OCI-LY7 (cell line): ENCODE data around the gene EPB41L1. TPM values are rescaled to one million over a fixed set of nuclear protein-coding genes. Genes with fewer than 3 reads are reported as not detected.
A peak's percentile ranks its signal among the peaks of the same experiment; 100 is the strongest.

ENCODE experiments used
- Bru-seq: library from RNA; stranded (reverse); fragments of 400-500 nt; gene quantifications from one replicate; lab custom pipeline; 2021; lab: Mats Ljungman, UMichigan
- BruChase-seq, 2 experiments: library from RNA; stranded (reverse); fragments of 400-500 nt; gene quantifications; one replicate each; lab custom pipeline; 2021; lab: Mats Ljungman, UMichigan
- BruUV-seq: library from RNA; stranded (reverse); fragments of 400-500 nt; replicated peaks from 2 replicates; lab custom pipeline; 2021; lab: Mats Ljungman, UMichigan
- CTCF ChIA-PET: fragments of 300-600 bp; sonication (Branson Sonifier 250); formaldehyde crosslinking; loops from one replicate; lab custom pipeline; 2022; ENCODE audit warnings: antibody characterized with exemption; ENCODE audit not compliant: unreplicated experiment; lab: Charles Lee
- POLR2A ChIA-PET: fragments of 300-600 bp; sonication (Branson Sonifier 250); formaldehyde crosslinking; loops from one replicate; lab custom pipeline; 2022; ENCODE audit warnings: antibody characterized with exemption; lab: Charles Lee
- DNase-seq: peaks from one replicate; pipeline ENCODE4 v3.0.0-alpha.2; 2015; ENCODE audit warnings: low spot score
- H2AFZ ChIP-seq: fragments of 200-600 bp; sonication (generic), shearing (Covaris generic); 2 replicates; pipeline ENCODE4 v1.6.1; 2014; ENCODE audit warnings: mild to moderate bottlenecking, antibody characterized with exemption, low read length, moderate library complexity
- H3K27ac ChIP-seq: fragments of 200-600 bp; sonication (generic); 2 replicates; pipeline ENCODE4 v1.5.1; 2014; ENCODE audit warnings: mixed run types, low read depth, mild to moderate bottlenecking, moderate library complexity, low read length, inconsistent platforms; ENCODE audit not compliant: poor library complexity, severe bottlenecking
- H3K36me3 ChIP-seq: fragments of 200-600 bp; sonication (generic); 2 replicates; pipeline ENCODE4 v1.6.1; 2014; ENCODE audit warnings: mild to moderate bottlenecking, antibody characterized with exemption, low read length, moderate library complexity, mixed read lengths; ENCODE audit not compliant: insufficient read depth
- H3K4me1 ChIP-seq: fragments of 200-600 bp; sonication (generic); 2 replicates; pipeline ENCODE4 v1.5.1; 2014; ENCODE audit warnings: mild to moderate bottlenecking, low read length; ENCODE audit not compliant: insufficient read depth, poor library complexity, severe bottlenecking
- H3K4me2 ChIP-seq: fragments of 200-600 bp; sonication (generic); 2 replicates; pipeline ENCODE4 v1.6.1; 2014; ENCODE audit warnings: mild to moderate bottlenecking, low read length
- H3K4me3 ChIP-seq: fragments of 200-600 bp; sonication (generic); 2 replicates; pipeline ENCODE4 v1.5.1; 2014; ENCODE audit warnings: mild to moderate bottlenecking, low read depth, low read length; ENCODE audit not compliant: poor library complexity, severe bottlenecking
- H3K79me2 ChIP-seq: fragments of 200-600 bp; sonication (generic); 2 replicates; pipeline ENCODE4 v1.6.1; 2016; ENCODE audit warnings: low read depth, mild to moderate bottlenecking, low read length, moderate library complexity, mixed read lengths; ENCODE audit not compliant: insufficient read depth
- H3K9me2 ChIP-seq: fragments of 200-600 bp; sonication (generic); 2 replicates; pipeline ENCODE4 v1.6.1; 2016; ENCODE audit warnings: mild to moderate bottlenecking, low read length, mixed read lengths; ENCODE audit not compliant: insufficient read depth
- H3K9me3 ChIP-seq: fragments of 200-600 bp; sonication (generic); 2 replicates; pipeline ENCODE4 v1.6.1; 2014; ENCODE audit warnings: mild to moderate bottlenecking, mixed run types, low read length, mixed read lengths
- H4K20me1 ChIP-seq: fragments of 200-600 bp; sonication (generic); 2 replicates; pipeline ENCODE4 v1.6.1; 2014; ENCODE audit warnings: mild to moderate bottlenecking, antibody characterized with exemption, low read length, moderate library complexity, mixed read lengths; ENCODE audit not compliant: insufficient read depth
- CTCF ChIP-seq: fragments of 200-600 bp; sonication (generic); conservative IDR thresholded peaks from 2 replicates; pipeline ENCODE4 v1.5.1; 2014; ENCODE audit warnings: mild to moderate bottlenecking, antibody characterized with exemption, low read length, moderate library complexity, mixed read lengths
- EZH2phosphoT487 ChIP-seq: fragments of 200-600 bp; sonication (generic); IDR thresholded peaks from 2 replicates; pipeline ENCODE4 v1.6.1; 2018; ENCODE audit warnings: low read depth, borderline replicate concordance, mild to moderate bottlenecking, mixed run types, antibody characterized with exemption, low read length, moderate library complexity, mixed read lengths
- intact Hi-C: fragments of 100-400 bp; cut with micrococcal nuclease; formaldehyde crosslinking; loops from one replicate; pipeline ENCODE4 v1.10.0; 2022; ENCODE audit not compliant: unreplicated experiment
- long read RNA-seq: library from polyadenylated mRNA; stranded (forward); transcript quantifications from one replicate; pipeline ENCODE4 v2.0.0, GENCODE V29; 2022
- total RNA-seq, 2 experiments: library from RNA; depleted of rRNA in 1 of 2; stranded (reverse); fragments of >200 nt in 1 of 2; shearing (Covaris generic) in 1 of 2; gene quantifications; 2 replicates each; pipeline ENCODE4 v1.2.3, GENCODE V29; 2014 to 2022

The EPB41L1 gene
- total RNA-seq (2014; rRNA removed; shearing (Covaris generic)) (0.26 and 0.54 TPM in 2 replicates), total RNA-seq (2022) (1.4 and 1.6 TPM in 2 replicates), Bru-seq, nascent RNA (percentile 25 among the genes with signal in this experiment), BruChase-seq, experiment 1, labeled RNA remaining after a 6-hour chase (percentile 25 among the genes with signal in this experiment), BruChase-seq, experiment 2, labeled RNA remaining after a 2-hour chase (percentile 24 among the genes with signal in this experiment)
- long read RNA-seq, partial matches to known transcripts, result 0 of 1 reads
- long read RNA-seq, other reads (novel, unspliced or antisense), result 1 of 1 reads

DNA sequence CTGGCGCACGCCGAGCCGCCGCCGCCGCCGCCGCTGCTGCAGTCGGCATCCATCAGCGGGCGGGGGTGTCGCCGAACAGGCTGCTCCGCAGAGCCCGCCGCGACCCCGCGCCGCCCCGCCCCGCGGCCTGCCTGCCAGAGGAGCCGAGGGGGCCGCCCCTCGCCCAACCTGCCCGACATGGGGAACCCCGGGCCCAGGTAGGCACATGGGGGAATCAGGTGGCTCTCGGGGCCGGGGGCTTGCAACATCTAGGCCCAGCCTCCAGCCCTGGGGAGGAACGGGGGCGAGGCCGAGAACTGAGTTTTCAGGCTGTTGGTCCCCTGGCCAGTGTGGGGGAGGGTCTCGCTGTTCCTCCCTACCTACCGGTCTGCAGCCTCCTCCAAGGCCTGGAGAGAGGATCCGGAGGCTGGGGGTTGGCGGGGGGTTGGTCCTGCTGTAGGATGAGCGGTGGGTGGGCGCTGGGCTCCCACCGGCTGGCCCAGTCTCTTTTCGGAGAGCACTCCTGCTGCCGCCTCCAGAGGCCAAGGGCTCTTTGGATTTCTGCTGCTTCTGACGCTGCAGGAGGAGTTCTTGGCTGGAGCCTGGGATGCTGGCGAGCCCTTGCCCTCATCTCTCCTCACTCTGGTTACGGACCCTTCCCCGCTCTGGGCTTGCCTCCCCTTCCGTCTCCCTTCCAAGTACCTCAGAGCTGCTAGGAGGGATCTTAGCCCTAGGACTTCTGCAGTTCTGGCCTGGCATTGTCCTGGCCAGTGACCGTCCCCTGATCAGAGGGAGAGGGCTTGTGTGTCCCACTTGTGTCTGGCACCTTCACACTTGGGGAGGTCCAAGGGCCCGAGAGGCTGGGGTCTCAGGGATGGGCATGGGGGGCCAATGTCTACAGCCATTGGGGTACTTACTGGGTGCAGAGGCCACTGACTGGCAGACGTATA is at the start of gene EPB41L1:
Gene EPB41L1 (plus strand): TSS at position 41 of the 929 bp plus-strand sequence. CDS start 19,038 bp downstream, outside the sequence.
- BruUV-seq, result no TSS peak
- H3K4me1 ChIP-seq, result peaks cover 6% of the 10 kb centered on the region
- no peaks in the 10 kb centered on the region for H3K9me3 ChIP-seq
- intact Hi-C loops, result no loop called here
- CTCF ChIA-PET, result no interaction called here
- TF ChIP-seq CTCF (no peak), EZH2phosphoT487 (no peak)
- H3K4me3 ChIP-seq, result no peak within 1 kb of the TSS
- POLR2A ChIA-PET, result no interaction called here
- H3K9me2 ChIP-seq, result no peaks in the 10 kb centered on the region
- H4K20me1 ChIP-seq, result no peaks in the 10 kb centered on the region
- DNase-seq, result no peak
- H3K4me2 ChIP-seq, result no peak within 1 kb of the TSS; the same call in 1 of the 2 replicates
- no peaks in the 10 kb centered on the region for H3K36me3 ChIP-seq
- no peak within 1 kb of the TSS for H3K27ac ChIP-seq
- H2AFZ ChIP-seq, result no peak within 1 kb of the TSS
- no peaks in the 10 kb centered on the region for H3K79me2 ChIP-seq

DNA sequence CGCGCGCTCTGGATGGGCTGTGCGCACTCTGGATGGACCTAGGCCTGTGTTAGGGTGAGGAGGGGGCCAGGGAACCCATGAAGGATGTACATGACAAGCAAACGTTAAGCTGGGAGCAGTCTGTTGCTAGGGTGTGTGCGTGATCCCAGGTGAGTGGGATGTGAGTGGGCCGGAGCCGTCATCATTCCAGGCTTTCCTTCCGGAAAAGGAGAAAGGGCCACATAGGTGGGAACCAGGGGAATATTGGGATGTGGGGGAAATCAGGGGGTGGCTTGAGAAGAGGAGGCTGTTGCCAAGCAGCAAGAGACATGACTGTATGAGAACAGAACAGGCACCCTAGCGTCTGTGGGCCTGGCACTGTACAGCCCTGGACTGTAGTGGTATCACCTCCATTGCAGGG is 49.7 kb upstream of the EPB41L1 start:
- no peak overlapping the region for H2AFZ ChIP-seq
- BruUV-seq, result no TSS peak
- H3K4me3 ChIP-seq, result no peak overlapping the region
- H4K20me1 ChIP-seq, result no peaks in the 10 kb centered on the region
- no peak overlapping the region for H3K27ac ChIP-seq
- DNase-seq, result no peak
- no peaks in the 10 kb centered on the region for H3K79me2 ChIP-seq
- TF ChIP-seq CTCF, result no peak
- no peak for TF ChIP-seq EZH2phosphoT487
- CTCF ChIA-PET, result no interaction called here
- intact Hi-C loops, result no loop called here
- H3K36me3 ChIP-seq, result no peaks in the 10 kb centered on the region
- POLR2A ChIA-PET, result interaction anchor here (0.5 kb wide), 1 partner anchor 747 kb away, joined by 6 read pairs; no protein-coding TSS in a partner anchor
- H3K4me2 ChIP-seq, result no peak overlapping the region
- H3K9me3 ChIP-seq, result no peaks in the 10 kb centered on the region
- peaks cover 25% of the 10 kb centered on the region for H3K4me1 ChIP-seq
- no peaks in the 10 kb centered on the region for H3K9me2 ChIP-seq
